T47D (cell line): ENCODE measurements around the gene ARL4C.

Experiments used
- DNase-seq, 2 experiments: peaks; one replicate each; pipeline versions ENCODE4 v3.0.0 to v3.0.0-alpha.2; 2011 to 2012; ENCODE audit warnings: low read depth in 1 of 2, low spot score in 1 of 2
- JUND ChIP-seq: IDR thresholded peaks from 2 replicates; pipeline ENCODE4 v1.6.1; 2012; ENCODE audit warnings: low read depth
- in situ Hi-C: cut with HindIII; loops from 2 replicates; pipeline ENCODE4 v1.10.0; 2016; ENCODE audit warnings: low sequenced_read_pairs, low pct_unique_long_range_greater_than_20kb

ARL4C gene

DNA sequence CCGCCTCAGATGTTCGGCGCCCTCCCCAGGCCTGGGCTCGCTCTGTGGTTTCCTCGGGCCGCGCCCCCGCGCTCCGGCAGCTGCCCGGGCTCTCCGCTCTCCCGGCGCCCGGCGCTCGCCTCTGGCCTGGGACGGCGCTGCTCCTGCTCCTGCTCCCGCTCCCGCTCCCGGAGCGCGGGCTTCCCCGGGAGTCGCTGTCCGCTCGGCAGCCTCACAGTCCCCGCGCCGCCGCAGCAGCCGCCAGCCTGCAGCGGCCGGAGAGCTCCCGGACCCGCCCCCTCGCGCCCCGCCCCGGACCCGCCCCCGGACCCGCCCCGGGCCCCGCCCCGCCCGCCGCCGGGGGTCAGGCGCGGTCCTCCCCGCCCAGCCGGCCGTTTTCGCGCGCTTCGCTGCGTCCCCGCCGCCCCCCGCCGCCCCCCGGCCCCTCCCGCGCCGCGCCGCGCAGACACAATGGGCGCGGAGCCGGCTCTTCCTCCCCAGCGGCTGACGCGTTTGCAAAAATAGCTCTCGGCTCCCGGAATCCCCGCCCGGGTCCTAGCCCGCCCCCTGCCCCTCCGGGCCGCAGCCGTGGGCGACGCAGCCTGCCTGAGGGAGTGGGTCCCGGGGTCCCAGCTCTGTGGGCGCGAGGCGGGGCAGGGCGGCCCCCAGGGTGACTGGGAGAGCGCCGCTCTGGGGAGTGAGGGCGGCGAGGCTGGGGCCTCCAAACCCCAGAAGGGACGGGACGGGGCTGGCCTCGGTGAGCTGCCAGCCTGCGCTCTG is at the start of gene ARL4C:
Gene ARL4C, minus strand, starts transcription at position 247 of the 759 bp plus-strand sequence. CDS start 495 bp downstream, outside the sequence.
- peak; percentile 72 to 77 for DNase-seq
- in situ Hi-C loops = no loop called here
- TF ChIP-seq JUND = no peak

GRCh38 chr2:234544659-234545611 is 48.1 kb upstream of the ARL4C start:
- in situ Hi-C loops = no loop called here
- peak; percentile 25 to 54 for DNase-seq
- TF ChIP-seq JUND = no peak

- TF ChIP-seq JUND = no peak
- in situ Hi-C loops = no loop called here
- DNase-seq = no peak
These were observed 45.9 kb upstream of the ARL4C start for GRCh38 chr2:234542742-234543141.

- no peak for DNase-seq
- in situ Hi-C loops = no loop called here
- TF ChIP-seq JUND = no peak
These were observed 41.0 kb upstream of the ARL4C start for GRCh38 chr2:234537929-234538328.

DNA sequence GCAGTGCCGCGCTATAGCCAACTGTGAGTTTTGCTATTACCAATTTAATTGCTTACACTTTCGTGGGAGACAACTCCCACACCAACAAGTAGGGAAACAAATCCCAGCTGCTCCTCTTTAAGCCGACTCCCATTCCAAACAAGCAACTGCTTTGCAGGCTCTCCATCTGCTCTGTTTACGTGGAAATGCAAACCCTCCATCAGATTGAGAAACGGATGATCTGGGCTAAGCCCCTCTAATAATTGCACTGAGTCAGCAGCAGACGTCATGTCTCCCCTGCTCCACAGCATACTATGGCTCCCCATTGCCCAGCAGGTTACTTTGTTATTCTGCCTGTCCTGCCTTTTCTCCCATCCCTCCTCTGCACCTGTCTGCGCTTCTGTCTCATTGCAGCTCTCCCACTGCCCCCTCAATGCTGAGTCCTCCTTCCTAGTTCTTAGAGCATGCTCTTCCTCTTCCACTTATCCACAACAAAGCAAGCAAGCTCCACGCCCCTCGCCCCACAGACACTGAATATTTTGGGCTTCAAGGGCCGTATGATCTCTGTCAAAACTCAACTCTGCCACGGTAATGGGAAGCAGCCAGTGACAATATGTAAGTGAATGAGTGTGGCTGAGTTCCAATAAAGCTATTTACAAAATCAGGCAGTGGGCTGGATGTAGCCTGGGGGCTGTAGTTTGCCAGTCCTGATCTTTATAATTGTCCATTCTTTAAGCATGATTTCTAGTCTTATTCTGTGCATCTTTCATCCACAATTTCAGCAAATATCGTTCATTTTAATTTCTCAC is 39.5 kb upstream of the ARL4C start:
- in situ Hi-C loops = no loop called here
- no peak for DNase-seq

DNA sequence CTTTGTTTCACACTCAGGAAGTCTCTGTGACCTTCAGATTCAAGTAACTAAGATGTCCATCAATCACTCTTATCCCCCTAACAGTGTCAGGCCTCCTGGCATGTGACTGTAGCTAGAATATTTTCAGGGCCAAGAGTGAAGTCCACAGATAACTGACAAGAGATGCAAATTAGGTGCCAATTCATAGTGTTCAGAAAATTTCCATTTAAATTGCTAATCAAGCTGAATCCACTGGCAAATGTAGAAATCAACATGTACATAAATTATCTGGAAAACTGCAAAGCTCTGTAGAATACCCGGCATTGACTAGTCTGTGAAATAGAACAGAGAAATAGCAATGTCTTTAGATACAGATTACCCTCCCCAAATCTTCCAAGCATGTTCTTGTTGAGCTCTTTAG is 38.6 kb upstream of the ARL4C start:
- in situ Hi-C loops = no loop called here
- no peak for TF ChIP-seq JUND
- DNase-seq = no peak

More for the DNA sequence above, 39.5 kb upstream of the ARL4C start:
- no peak for TF ChIP-seq JUND

- in situ Hi-C loops = no loop called here
- DNase-seq = no peak
- TF ChIP-seq JUND = no peak
These were observed 37.6 kb upstream of the ARL4C start for GRCh38 chr2:234534515-234534914.

DNA sequence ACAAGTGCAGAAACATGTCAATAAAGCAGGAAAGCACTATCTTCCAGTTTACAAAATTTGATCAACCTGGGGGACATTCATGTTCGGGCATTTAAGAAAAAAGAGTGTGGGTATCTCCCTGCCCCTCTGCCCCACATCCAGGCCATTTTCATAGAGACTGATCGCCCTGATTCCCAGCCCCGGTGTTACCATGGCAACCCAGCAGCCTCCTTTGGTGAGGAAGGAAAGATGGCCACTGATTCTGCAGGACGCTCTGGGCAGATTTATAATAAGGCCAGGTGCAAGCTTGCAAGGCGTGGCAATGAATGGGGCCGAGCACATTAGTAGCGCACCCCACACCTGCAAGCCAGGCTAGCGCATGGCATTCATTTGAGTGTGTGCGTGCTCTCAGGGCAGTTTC is 36.7 kb upstream of the ARL4C start:
- TF ChIP-seq JUND = no peak
- no peak for DNase-seq
- in situ Hi-C loops = no loop called here

GRCh38 chr2:234528410-234529148 is 31.7 kb upstream of the ARL4C start:
- no peak for DNase-seq
- no peak for TF ChIP-seq JUND
- in situ Hi-C loops = no loop called here

GRCh38 chr2:234526711-234527110 is 29.8 kb upstream of the ARL4C start:
- DNase-seq = no peak
- no peak for TF ChIP-seq JUND
- in situ Hi-C loops = no loop called here

- in situ Hi-C loops = no loop called here
- no peak for TF ChIP-seq JUND
- no peak for DNase-seq
These were observed 24.7 kb upstream of the ARL4C start for GRCh38 chr2:234521536-234521935.

DNA sequence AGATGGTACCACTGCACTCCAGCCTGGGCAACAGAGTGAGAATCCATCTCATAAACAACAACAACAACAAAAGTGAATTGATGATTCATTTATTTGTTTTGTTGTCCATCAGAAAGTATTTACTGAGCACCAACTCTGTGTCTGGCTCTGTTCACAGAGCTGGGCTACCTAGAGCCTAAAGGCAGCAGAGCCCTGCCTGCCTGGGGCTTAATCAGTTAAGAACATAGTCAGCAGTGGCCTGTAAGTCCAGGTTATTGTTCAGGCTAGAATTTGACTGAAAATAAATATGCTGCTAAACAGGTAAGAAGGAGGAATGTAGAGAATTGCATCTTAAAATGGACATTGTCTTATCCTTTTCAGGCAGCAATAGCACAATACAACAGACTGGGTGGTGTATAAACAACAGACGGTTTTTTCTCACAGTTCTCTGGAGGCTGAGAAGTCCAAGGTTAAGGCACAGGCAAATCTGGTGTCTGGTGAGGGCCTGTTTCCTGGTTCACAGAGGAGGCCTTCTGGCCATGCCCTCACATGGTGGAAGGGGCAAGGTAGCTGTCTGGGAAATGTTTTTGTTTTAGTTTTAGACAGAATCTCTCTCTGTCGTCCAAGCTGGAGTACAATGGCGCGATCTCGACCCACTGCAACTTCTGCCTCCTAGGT is 22.2 kb upstream of the ARL4C start:
- in situ Hi-C loops = no loop called here
- TF ChIP-seq JUND = no peak
- DNase-seq = peak in 1 of 2 experiments; percentile 10
